Fibroblast of the aortic adventitia (primary cell): Measurements from ENCODE around the gene DIAPH3. TPM values are rescaled to one million over a fixed set of nuclear protein-coding genes. Genes with fewer than 3 reads are reported as not detected.

Source experiments
- DNase-seq: peaks from one replicate; pipeline ENCODE4 v3.0.0-alpha.2; 2010; ENCODE audit warnings: low read depth
- H3K4me3 ChIP-seq: 2 replicates; pipeline ENCODE4 v1.5.1; 2011; ENCODE audit warnings: low read depth, mild to moderate bottlenecking, control low read depth, low read length, moderate library complexity
- total RNA-seq: library from RNA; depleted of rRNA; stranded (reverse); fragments of >200 nt; gene quantifications from 2 replicates; pipeline ENCODE4 v1.2.3, GENCODE V29; 2012; ENCODE audit warnings: low replicate concordance
- TF ChIP-seq, protein P1 (sequence below): IDR thresholded peaks from 2 replicates; pipeline ENCODE4 v1.5.1; 2011; ENCODE audit warnings: mild to moderate bottlenecking, low read length, control low read depth, inconsistent platforms; ENCODE audit not compliant: insufficient read depth

The DIAPH3 gene
- total RNA-seq, 1 donor = 40.9 TPM

DNA sequence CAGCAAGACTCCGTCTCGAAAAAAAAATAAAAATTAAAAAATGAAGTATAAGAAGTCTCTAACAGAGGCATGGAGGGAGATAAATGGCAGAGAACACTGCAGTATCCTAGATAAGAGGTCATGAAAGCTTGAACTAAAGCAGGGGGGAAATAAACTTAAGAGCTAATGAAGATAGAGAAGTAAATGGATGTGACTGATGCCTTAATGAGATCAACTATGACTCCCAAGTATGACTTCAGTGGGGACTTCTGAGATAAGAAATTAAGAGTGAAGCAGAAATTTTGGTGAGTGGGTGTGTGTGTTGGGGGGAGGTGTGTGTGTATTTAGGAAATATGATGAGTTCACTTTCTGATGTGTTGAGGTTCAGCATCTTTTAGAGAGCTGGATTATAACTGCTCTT lies 55.1 kb downstream of the DIAPH3 start:
- DNase-seq = no peak
- H3K4me3 ChIP-seq = no peak overlapping the region
- TF ChIP-seq, protein P1, sequence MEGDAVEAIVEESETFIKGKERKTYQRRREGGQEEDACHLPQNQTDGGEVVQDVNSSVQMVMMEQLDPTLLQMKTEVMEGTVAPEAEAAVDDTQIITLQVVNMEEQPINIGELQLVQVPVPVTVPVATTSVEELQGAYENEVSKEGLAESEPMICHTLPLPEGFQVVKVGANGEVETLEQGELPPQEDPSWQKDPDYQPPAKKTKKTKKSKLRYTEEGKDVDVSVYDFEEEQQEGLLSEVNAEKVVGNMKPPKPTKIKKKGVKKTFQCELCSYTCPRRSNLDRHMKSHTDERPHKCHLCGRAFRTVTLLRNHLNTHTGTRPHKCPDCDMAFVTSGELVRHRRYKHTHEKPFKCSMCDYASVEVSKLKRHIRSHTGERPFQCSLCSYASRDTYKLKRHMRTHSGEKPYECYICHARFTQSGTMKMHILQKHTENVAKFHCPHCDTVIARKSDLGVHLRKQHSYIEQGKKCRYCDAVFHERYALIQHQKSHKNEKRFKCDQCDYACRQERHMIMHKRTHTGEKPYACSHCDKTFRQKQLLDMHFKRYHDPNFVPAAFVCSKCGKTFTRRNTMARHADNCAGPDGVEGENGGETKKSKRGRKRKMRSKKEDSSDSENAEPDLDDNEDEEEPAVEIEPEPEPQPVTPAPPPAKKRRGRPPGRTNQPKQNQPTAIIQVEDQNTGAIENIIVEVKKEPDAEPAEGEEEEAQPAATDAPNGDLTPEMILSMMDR = no peak

DNA sequence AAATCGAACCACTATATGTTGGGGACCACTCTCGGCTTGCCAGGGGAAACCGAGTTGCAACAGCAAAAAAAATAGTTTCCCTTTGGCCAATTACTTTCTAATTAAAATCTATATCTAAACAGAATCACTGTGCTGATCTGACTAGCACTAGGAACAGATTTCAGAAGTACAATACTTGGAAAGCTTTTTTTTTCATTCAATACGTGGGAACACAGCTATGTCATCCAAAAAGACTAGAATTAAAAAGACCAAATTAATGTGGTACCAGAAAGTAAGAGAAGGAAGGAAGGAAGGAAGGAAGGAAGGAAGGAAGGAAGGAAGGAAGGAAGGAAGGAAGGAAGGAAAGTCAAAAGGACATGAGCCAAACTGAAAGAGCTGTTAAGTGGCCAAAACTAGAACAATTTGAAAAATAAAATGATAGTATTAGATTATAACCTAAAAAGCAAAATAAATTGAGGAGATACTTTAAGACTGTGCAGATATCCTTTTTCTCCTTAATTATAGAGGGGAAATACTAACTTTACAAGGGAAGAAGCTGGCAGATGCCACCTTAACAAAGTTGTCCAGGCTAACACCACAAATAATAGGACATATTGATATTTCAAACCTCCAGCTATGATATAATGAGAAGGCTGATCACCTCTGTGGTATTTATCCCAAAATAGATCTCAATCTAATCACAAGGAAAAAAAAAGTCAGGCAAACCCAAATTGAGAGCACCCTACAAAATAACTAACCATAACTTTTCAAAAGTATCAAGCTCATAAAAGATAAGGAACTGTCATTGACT lies 63.9 kb downstream of the DIAPH3 start:
- DNase-seq = no peak
- TF ChIP-seq, protein P1 = no peak
- no peak overlapping the region for H3K4me3 ChIP-seq

DNA sequence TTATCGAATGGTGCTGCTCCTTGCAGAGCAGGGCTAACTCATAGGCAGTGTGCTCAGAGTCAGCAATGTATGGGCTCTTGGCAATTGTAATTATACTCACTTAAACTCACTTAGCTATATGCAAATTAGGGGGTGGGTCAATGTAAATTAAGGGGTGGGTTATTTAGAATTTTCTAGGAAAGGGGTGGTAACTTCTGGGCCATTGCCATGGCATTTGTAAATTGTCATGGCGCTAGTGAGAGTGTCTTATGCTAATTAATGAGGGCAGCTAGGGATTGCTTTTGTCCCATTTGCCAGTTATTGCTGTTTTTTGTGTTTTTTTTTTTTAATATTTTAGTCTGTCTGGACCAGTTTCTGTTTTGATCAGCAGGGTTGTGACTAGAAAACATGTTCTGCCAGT lies 68.4 kb downstream of the DIAPH3 start:
- no peak overlapping the region for H3K4me3 ChIP-seq
- TF ChIP-seq, protein P1 = no peak
- DNase-seq = no peak

DNA sequence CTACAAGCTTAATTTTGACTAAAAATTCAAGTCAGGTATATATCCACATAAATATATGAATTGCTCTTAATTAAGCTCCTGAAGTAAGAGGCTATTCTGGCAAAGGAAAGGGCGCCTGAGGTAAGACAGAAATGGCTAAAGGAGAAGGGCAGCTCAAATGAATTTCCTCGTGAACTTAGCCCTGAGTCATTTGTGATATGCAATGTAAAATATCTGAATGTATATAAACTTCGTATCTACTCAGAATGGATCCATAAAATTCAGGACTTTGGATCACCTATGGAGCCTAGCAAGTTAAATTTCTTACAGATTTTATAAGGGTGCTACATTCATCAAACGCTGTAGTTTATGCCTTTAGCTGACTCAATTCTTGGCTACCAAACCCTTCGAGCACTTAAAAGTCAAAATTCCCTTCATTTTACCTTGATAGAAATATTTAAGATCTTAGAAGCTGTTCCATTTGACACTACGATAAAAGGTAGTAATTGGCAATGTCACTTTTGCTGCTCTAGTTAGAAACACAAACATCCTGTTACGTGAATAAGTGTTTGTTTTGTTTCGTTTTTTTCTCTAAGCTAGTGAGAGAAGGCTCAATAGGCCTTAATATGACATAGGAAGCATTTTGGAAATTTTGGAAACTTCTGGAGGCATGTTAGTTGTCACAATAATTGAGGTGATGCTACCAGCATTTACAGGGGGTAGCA lies 69.2 kb downstream of the DIAPH3 start:
- DNase-seq = no peak
- H3K4me3 ChIP-seq = no peak overlapping the region
- TF ChIP-seq, protein P1 = no peak

DNA sequence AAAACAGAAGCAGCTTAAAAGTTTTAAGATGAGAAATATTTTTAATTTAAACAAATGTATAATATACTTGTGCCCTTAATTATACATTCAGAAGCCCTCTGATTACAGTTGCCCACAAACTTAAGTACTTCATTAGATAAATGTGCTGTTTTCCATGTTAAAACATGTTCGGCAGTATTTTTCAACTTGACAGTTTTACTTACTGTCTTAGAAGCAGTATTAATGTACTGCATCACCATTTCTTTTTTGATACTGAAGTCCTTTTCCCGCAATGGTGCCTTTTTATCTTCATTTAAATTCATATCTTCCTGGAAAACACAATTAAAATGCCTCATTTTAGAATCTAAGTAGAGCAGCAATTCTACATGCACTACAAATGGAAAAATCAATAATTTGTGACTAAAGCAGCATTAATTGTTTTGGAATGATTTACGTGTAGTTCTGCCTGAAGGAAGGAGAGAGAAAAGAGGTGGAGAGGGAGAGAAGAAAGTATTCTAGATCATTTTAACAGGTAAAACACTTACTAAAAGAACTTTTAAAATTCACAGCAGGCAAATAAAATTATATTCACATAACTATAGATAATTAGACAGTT lies 70.2 kb downstream of the DIAPH3 start:
- TF ChIP-seq, protein P1 = no peak
- DNase-seq = no peak
- no peak overlapping the region for H3K4me3 ChIP-seq

DNA sequence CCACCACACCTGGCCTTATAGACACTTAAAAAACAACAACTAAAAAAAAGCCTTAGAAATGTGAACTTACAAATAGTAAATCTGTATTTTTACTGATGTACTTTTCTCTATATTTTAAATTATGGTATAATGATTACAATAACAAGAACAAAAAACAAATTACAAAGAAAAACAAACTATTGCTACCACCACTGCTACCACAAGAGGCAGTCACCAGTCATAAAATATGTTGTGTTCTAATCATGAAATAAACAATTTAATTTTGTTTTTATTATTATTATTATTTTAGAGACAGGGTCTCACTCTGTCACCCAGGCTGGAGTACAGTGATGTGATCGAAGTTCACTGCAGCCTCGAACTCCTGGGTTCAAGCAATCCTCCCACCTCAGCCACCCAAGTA lies 72.2 kb downstream of the DIAPH3 start:
- no peak for DNase-seq
- TF ChIP-seq, protein P1 = no peak
- H3K4me3 ChIP-seq = no peak overlapping the region
